ENCODE data around the gene ERN1. TPM values are rescaled to one million over a fixed set of nuclear protein-coding genes. Genes with fewer than 3 reads are reported as not detected.

Gene ERN1
- total and polyA plus RNA-seq, 2 of the 13 experiments (the other 11 are each of a cell fraction or from before 2014, with no cell fraction given) = 6.0 to 12.7 TPM

DNA sequence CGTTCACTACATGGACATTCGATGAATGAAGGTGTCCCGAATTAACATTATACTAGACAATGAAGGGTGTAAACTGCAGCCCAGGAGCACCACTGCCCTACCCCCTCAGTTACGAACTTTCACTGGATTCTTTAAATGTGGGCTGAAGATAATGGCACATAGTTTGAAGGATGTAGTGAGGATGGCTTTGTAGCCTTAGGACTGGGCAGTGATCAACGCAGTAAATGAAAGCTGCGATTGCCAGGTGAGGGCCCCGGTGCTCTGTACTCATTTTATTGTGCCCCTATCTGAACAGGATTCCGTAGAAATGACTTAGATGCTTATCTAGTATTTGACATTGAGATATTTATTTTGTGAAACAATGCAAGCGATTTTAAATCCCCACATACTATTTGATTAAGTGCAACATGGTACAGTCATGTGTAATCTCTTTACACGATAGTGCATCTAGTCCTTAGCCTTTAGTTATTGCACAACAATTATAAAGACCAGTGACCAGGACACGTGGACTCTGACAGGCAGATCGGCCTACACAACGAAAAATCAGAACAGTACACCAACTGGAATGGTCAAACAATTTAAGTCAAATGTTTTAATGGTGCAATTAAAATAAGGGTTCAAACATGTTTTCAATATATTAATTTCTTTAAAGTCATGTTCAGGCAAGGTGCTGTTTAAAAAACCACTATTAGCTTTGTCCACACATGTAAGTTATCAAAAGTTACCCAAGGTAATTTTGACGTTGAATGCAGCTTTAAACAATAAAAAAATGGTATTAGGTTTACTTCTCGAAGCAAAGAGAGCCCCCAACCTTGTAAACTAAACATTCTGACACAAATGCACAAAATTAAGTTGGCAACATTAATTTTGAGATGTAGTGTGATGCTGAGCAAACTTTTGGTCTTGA, 17.4 kb upstream of the ERN1 start (continued):
- TF ChIP-seq, protein P1, sequence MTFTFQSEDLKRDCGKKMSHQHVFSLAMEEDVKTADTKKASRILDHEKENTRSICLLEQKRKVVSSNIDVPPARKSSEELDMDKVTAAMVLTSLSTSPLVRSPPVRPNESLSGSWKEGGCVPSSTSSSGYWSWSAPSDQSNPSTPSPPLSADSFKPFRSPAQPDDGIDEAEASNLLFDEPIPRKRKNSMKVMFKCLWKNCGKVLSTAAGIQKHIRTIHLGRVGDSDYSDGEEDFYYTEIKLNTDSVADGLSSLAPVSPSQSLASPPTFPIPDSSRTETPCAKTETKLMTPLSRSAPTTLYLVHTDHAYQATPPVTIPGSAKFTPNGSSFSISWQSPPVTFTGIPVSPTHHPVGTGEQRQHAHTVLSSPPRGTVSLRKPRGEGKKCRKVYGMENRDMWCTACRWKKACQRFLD (CRISPR knock-in tag; IDR thresholded peaks at IDR 0.05; ENCODE audit: borderline replicate concordance) = no peak
- TF ChIP-seq ZNF629 (CRISPR knock-in tag; conservative IDR thresholded peaks at IDR 0.05) = 0 out of 2 replicates have a peak, but pooled peaks have one; percentile 29
- TF ChIP-seq, protein P2, sequence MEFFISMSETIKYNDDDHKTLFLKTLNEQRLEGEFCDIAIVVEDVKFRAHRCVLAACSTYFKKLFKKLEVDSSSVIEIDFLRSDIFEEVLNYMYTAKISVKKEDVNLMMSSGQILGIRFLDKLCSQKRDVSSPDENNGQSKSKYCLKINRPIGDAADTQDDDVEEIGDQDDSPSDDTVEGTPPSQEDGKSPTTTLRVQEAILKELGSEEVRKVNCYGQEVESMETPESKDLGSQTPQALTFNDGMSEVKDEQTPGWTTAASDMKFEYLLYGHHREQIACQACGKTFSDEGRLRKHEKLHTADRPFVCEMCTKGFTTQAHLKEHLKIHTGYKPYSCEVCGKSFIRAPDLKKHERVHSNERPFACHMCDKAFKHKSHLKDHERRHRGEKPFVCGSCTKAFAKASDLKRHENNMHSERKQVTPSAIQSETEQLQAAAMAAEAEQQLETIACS (CRISPR knock-in tag; IDR thresholded peaks at IDR 0.05) = no peak; the same call in 1 of the 2 replicates
- TF ChIP-seq, protein P3, sequence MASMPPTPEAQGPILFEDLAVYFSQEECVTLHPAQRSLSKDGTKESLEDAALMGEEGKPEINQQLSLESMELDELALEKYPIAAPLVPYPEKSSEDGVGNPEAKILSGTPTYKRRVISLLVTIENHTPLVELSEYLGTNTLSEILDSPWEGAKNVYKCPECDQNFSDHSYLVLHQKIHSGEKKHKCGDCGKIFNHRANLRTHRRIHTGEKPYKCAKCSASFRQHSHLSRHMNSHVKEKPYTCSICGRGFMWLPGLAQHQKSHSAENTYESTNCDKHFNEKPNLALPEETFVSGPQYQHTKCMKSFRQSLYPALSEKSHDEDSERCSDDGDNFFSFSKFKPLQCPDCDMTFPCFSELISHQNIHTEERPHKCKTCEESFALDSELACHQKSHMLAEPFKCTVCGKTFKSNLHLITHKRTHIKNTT (CRISPR knock-in tag; IDR thresholded peaks at IDR 0.05) = no peak
- TF ChIP-seq ZNF652 (CRISPR knock-in tag; IDR thresholded peaks at IDR 0.05; ENCODE audit: borderline replicate concordance, low read depth) = 0 out of 2 replicates have a peak, but pooled peaks have one; percentile 8
- TF ChIP-seq STAG1 (CRISPR knock-in tag; IDR thresholded peaks at IDR 0.05) = peak; percentile 38; the same call in 1 of the 2 replicates
- TF ChIP-seq, protein P4, sequence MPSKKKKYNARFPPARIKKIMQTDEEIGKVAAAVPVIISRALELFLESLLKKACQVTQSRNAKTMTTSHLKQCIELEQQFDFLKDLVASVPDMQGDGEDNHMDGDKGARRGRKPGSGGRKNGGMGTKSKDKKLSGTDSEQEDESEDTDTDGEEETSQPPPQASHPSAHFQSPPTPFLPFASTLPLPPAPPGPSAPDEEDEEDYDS (CRISPR knock-in tag; IDR thresholded peaks at IDR 0.05) = peak; percentile 37
- TF ChIP-seq SP2 (CRISPR knock-in tag; IDR thresholded peaks at IDR 0.05) = no peak
- TF ChIP-seq GTF2F1 (IDR thresholded peaks at IDR 0.05; ENCODE audit: low read length) = no peak
- TF ChIP-seq HDAC1 (CRISPR knock-in tag; IDR thresholded peaks at IDR 0.05) = no peak
- peak; percentile 99 for TF ChIP-seq SSRP1 (CRISPR knock-in tag; IDR thresholded peaks at IDR 0.05)
- TF ChIP-seq, protein P5, sequence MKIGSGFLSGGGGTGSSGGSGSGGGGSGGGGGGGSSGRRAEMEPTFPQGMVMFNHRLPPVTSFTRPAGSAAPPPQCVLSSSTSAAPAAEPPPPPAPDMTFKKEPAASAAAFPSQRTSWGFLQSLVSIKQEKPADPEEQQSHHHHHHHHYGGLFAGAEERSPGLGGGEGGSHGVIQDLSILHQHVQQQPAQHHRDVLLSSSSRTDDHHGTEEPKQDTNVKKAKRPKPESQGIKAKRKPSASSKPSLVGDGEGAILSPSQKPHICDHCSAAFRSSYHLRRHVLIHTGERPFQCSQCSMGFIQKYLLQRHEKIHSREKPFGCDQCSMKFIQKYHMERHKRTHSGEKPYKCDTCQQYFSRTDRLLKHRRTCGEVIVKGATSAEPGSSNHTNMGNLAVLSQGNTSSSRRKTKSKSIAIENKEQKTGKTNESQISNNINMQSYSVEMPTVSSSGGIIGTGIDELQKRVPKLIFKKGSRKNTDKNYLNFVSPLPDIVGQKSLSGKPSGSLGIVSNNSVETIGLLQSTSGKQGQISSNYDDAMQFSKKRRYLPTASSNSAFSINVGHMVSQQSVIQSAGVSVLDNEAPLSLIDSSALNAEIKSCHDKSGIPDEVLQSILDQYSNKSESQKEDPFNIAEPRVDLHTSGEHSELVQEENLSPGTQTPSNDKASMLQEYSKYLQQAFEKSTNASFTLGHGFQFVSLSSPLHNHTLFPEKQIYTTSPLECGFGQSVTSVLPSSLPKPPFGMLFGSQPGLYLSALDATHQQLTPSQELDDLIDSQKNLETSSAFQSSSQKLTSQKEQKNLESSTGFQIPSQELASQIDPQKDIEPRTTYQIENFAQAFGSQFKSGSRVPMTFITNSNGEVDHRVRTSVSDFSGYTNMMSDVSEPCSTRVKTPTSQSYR (CRISPR knock-in tag; IDR thresholded peaks at IDR 0.05; ENCODE audit: borderline replicate concordance) = no peak
- peak; percentile 61; the same call in 1 of the 2 replicates for TF ChIP-seq ZNF317 (CRISPR knock-in tag; IDR thresholded peaks at IDR 0.05)
- TF ChIP-seq, protein P6, sequence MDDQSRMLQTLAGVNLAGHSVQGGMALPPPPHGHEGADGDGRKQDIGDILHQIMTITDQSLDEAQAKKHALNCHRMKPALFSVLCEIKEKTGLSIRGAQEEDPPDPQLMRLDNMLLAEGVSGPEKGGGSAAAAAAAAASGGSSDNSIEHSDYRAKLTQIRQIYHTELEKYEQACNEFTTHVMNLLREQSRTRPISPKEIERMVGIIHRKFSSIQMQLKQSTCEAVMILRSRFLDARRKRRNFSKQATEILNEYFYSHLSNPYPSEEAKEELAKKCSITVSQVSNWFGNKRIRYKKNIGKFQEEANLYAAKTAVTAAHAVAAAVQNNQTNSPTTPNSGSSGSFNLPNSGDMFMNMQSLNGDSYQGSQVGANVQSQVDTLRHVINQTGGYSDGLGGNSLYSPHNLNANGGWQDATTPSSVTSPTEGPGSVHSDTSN (CRISPR knock-in tag; IDR thresholded peaks at IDR 0.05; ENCODE audit: borderline replicate concordance) = no peak
- peak; percentile 53 for TF ChIP-seq POLR2AphosphoS5 (IDR thresholded peaks at IDR 0.05; ENCODE audit: low read depth, low read length)
- peak; percentile 91; the same call in 1 of the 2 replicates for TF ChIP-seq REPIN1 (CRISPR knock-in tag; IDR thresholded peaks at IDR 0.05; ENCODE audit: borderline replicate concordance, low read depth)
- peak; percentile 89 for TF ChIP-seq POLR2G (IDR thresholded peaks at IDR 0.05; ENCODE audit: low read depth, low read length)

Data from HepG2 (cell line).